Measurements from ENCODE around the gene FAM83E.

FAM83E gene

DNA sequence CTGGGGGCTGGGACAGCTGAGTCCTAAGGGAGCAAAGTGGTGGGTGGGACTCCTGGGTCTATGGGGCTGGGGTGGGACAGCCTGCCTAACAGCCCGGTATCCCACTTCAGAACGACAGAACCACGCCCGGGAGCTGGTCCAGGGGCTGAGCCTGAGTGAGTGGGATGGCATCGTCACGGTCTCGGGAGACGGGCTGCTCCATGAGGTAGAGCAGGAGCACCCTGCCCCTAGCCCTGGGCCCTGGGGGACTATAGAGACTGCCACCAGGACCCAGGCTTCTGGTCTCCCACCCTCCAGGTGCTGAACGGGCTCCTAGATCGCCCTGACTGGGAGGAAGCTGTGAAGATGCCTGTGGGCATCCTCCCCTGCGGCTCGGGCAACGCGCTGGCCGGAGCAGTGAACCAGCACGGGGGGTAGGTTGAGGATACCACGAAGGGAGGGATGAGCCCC is 13.0 kb upstream of the FAM83E start:
- DNase-seq: no peak

GRCh38 chr19:48627201-48627864 is 12.5 kb upstream of the FAM83E start:
- DNase-seq: no peak

- DNase-seq: no peak
Measured at GRCh38 chr19:48625891-48626327, 11.0 kb upstream of the FAM83E start.

DNA sequence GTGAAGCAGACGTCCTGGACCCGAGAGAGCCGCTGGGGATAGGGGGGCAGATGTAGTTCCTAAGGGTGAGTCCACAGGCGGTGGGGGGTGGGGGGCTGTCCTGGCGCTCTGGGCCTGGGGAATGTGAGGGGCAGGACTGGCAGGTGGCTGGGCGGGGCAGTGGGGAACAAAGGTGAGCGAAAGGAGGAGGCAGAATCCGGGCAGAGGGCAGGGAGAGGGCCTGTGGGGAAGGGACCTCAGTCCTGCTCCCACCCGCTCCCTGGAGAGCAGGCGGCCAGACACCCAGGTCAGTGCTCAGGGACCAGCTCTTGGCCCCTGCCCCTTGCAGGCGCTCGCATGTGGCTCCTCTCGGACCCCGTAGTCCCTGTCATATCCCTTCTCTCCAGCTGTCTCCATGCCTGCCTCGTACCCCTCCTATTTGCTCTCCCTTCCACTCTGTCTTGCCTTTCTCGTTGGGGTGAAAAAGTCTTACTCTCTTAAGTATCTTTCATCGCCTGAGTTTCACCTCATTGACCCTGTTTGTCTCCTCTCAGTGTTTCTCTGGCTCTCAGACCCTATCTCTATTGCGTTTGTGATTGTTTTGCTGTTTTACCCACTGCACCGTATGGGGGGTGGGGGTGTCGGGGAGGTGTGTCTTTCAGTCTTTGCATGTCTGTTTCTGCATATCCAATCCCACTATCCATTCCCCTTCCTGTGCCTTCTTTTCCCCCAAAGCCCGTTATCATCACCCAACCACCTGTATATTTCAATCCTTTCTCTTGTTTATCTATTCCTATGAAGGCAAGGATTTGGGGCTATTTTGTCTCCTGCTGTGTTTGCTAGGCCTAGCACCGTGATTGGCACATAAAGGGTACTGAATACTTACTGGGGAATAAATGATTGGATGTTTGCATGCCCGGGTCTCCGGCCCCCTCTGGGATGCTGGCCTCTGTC is 10.2 kb upstream of the FAM83E start:
- no peak for DNase-seq

GRCh38 chr19:48624067-48624594 is 9.3 kb upstream of the FAM83E start:
- DNase-seq: peak; percentile 98

DNA sequence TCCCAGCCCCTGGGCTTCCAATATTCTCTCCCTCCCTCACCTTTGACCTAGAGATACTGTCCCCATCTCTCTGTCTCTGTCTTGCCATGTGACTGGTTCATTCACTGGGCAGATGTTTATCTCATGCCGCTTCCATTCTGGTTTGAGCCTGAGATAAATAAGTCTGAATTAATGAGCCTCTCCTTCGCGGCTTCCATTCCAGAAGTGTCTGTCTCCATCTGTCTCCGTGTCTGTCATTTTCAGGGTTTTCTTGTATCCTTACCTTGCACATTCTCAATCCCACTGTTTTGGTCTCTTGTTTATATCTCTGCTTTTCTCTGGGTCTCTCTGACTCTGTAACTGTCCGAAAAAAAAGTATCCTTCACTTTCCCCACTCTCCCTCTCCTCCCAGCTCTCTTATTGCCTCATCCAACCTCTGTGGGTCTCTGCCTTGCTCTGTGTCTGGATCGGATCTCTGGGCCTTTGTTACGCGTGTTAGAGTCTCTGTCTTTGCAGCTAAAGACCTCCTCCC is 8.7 kb upstream of the FAM83E start:
- DNase-seq: no peak

DNA sequence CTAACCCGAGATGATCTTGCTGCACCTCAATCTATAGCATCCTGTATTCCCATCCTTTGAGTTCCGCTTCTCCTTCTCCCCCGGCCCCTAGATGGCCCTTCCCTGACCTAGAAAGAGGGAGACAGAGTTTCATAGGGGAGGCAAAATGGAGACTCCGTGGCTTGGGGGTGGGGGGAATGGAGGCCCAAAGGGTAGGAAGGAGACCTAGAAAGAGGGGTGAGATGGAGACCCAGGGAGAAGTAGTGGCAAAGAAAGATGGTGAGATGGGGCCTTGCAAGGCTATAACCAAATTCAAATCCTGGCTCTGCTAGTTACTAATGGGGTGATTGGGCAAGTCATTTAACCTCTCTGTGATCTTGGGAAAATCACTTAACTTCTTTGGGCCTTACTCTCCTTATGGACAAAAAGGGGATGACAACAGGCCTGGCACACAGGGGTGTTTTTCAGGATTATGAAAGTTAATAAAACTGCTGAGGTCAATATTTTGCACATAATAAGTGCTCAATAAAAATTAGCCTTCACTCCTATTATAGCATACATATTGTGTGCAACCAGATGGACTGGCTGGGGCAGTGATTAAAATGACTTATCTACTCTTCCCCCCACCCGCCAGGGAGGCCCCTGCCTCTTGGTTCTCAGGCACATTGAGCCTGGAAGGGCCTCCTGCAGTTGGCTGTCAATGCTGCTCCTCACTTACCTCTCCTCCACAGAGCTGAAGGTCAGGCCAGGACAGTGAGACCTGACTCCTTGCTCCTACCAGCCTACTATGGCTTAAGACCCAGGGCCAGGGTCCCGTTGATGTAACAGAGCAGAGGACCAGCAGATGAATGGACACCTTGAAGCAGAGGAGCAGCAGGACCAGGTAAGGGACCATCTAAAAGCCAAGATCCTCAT is 5.1 kb upstream of the FAM83E start:
- no peak for DNase-seq

DNA sequence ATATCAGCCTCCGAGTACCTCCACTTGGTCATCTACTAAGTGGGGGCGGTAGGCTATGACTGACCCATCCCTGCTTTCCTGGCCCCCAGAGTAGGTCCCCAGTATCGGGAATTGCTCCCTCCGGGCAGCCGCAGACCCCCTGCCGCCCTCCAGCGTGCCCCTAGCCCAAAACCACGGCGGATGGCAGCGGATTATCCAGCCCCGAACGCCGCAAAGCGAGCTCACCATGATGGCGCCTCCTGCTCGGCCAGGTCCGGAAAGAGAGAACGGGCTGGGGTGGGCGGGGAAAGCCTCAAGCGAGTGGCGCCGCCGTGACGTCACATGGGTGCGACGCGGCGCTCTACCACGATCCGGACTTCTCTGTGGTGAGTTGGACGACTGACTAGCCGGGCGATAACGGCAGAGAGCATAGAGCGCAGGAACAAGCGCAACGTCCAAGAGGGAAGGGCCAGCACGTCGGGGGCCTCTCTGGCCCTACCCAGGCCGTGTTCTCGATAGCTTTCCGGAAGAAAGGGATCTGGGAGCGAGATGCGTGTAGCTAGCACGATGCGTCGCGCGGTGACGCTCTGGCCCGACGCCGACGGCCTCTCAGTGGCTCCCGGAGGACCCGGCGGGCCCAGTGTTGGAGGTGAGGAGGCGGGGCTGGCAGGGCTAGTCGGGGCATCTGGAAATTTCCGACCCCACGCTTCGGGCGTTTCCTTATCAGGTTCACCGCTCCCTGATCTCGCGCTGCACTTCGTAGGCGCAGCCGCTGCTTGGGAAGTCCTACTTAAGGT is 4.2 kb upstream of the FAM83E start, which contains the start of the genes RPL18 and SPHK2:
Gene RPL18 (minus strand): TSS at position 263 of the 776 bp plus-strand sequence. CDS start 35 bp downstream, at position 228.
Gene SPHK2 (plus strand): TSS at position 591 of the 776 bp plus-strand sequence. CDS start 1,009 bp downstream, outside the sequence.
- DNase-seq: peak; percentile 100

DNA sequence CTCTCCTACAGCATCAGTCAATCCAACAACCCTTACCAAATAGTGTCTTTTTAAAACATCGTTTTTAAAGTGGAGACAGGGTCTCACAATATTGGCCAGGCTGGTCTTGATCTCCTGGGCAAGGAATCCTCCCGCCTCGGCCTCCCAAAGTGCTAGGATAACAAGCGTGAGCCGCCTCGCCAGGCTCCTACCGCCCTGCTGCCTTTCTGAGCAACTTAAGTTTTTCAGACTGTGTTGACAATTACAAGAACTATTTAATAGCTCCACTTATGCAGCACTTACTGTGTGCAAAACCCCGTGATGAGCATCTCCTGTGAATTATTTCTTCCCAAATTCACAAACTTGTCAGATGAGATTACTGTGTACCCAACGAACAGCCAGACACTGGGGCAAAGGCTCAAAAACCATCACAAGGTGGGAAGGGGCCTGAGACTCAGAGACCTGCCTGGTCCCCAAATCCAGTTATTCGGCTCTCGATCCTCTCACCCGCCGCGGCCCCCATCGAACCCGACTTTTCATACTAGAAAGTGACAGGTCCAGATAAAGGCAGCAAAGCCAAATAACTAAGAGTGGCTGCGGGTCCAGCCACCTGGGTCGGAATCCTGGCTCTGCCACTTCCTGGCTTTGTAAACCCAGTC is 3.5 kb upstream of the FAM83E start:
- DNase-seq: no peak

- no peak for DNase-seq
Measured at GRCh38 chr19:48617146-48617937, 2.5 kb upstream of the FAM83E start.

DNA sequence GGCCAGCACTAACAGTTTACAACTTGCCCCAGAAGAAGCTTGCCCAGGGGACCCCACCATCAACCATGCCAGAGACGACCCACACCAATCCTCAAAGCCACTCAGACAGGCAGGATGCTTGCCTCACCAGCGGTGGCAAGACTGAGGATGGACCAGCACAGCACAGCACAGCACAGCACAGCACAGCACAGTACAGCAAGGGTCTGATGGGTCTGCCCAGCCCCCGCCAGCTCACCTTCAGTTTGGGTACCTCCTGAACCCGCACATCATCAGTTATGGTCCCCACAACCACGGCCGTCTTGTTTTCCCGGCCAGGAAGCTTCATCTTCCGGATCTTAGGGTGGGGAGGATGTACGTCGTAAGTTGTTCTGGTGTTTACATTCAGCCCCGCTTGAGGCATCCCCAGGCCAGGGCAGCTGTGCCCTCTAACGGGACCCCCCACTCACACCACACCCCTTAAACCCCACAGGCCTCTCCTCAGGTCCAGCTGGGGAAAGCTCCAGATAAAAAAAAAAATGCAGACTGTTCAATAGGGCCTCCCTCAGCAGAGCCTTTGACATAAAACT is 1.7 kb upstream of the FAM83E start:
- DNase-seq: no peak

GRCh38 chr19:48616041-48616436 is 1.2 kb upstream of the FAM83E start:
- no peak for DNase-seq

- no peak for DNase-seq
Measured at GRCh38 chr19:48615231-48616040, 560 bp upstream of the FAM83E start.

DNA sequence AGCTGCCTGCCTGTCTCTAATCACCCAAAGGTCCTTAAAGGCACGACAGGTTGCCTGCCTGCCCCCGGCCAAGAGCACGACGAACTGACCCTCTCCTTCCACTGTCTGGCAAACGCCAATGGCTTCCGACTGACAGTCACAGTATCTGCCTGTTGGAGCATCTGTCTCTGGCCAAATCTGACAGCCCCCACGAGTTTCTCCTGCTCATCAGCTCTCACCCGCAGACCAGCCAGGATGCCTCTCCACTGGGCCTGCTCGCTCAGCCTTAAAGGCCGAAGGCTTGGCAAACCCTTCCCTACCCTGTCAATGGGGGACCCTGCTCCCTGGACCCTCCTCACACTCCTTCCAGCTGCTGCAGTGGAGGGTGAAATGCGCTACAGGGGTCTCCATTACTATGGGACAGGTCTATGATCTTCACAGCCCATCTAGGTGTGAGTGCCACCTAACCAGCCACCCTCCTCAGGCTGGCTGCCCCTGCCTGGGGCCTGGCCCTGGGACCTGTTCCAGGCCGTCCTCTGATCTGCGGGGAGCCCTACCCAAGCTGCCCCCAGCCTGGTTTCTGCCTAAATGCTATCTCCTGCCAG is 932 bp downstream of the FAM83E start:
- DNase-seq: no peak

DNA sequence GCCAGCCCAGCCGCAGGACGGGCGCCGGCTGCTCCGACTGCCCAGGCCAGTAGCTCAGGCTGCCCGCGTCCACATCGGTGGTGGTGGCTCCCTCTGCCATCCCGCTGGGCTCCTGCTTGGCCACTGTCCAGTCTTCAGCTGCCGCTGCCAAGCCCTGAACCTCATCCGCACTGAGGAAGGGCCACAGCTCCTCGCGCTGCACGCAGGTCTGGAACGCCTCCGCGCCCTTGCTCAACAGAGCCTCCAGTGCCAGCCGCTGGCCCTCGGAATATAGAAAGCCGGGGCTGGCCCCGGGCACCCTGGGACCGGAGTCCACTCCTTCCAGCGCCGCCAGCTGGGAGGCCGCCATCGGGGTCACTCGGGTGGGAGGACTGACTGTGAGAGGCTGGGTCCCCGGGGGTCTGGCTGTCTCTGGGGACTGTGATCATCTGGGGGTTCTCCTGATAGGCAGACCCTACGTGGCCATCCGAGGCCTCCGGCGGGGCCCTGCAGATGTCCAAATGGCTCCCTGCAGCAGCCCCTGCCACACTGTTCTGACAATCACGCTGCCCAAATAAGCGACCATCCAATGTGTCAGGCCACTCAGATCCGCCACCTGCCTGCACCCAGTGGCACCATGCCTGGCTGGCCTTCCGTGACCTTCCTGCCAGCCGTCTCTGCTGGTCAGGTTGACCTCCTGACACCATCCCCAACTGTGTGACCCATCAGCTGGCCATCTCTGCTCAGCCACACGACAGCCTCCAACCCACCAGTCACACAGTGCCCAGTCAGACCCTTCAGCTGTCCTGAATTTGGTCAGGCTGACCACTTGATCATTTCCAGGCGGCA is 1.6 kb downstream of the FAM83E start:
- DNase-seq: no peak

GRCh38 chr19:48611872-48612271 is 3.0 kb downstream of the FAM83E start:
- DNase-seq: no peak

DNA sequence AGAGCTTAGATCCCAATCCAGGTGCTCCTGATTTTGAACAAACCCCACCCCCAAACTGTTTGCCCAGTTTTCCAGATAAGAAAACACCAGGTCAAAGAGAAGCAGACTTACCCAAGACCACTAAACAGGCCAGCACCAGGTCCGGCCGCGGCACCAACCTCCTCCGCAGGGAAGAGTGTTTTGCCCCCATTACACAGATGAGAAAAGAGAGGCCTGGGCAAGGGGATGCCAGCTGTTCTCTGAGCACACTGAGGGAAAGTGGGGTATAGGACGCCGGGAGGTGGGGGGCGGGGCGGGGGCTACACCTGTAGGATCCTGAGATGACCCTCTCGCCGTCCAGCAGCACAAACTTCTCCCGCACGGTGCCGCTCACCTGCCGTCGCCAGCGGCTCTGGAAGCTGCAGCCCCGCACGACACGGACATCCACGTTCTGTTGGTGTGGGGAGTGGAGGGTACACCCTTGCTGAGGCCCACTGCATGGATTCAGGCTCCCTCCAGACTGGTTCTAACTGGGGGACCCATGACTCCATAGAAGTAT is 5.2 kb downstream of the FAM83E start:
- no peak for DNase-seq
